Measurements from ENCODE around the gene UBR1.

GRCh38 chr15:43118286-43118685 is 12.4 kb upstream of the UBR1 start:
- TF ChIP-seq CTCF (IDR thresholded peaks at IDR 0.05; ENCODE audit: insufficient read depth, low read length) (no peak), POLR2AphosphoS5 (IDR thresholded peaks at IDR 0.05; ENCODE audit: low read depth) (no peak)
